NCI-H1694 (cell line): Measurements from ENCODE around the gene B3GALT5.

Source experiments
- DNase-seq: peaks from one replicate; lab custom pipeline; 2025; lab: John Stamatoyannopoulos, UW

Gene B3GALT5

DNA sequence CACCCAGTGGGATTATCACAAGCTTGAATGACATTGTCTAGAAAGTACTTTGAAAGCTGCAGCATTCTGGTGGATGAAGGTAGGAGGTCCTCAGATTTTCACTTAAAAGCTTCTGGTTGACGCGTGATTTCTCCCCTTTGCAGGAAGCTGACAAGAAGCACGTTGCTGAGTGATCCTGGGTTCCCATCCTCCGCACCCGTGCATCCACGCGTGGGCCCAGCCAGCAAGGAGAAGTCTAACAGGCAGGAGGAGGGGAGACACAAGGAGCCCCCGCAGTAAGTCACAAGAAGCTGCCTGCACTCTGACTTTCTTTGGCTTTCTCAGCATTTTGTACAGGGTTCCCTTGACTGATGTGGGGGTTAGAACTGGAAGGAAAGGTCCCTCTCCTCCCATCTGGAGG is 7.8 kb upstream of the B3GALT5 start:
- DNase-seq, result no peak

DNA sequence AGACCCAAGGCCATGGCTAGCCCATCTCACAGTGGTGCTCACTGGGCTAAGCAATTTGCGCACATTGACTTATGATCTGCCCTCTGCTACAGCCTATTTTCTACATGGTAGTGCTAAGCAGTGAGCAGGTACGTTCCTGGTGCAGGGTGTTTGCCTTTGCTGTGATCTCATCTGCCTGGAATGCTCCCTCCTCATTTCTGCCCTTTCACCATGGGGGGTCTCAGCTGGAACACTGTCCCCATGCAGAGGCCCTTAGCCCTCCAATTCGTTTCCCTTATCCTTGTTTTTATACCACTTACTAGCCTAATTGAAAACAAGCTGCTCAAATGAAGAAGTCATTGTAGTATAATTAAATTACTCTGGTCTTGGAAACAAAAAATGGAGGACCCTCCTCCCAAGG is 2.0 kb upstream of the B3GALT5 start:
- no peak for DNase-seq

DNA sequence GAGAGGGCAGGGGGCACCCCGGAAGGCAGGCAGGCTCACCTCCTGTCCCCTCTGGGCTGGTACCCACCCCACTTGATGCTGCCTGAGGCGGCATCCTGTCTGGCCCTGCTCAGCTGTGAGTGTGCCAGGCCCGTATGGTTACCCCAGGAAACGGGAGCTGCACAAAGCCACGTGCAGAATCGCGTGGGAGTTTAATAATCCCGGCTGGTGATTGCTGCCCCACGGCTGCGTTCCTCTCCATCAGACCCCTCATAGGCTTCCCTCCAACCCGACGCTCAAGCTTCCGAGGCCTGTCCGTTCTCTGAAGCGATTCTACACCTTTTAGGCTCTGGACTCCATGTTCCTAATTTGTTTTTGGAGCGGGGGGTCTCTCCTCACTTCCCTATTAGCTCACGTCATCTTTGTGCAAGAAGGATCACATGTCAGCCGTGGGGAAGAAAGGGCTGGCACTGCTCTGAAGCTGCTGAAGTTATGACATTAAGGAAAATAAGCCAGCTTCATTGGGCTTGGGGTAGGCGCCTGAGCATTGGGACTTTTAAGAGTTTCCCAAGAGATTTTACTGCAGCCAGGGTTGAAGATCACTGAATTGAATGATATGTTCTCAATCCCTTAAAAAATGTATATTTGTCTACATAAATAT is 1.1 kb upstream of the B3GALT5 start:
- DNase-seq, result no peak

DNA sequence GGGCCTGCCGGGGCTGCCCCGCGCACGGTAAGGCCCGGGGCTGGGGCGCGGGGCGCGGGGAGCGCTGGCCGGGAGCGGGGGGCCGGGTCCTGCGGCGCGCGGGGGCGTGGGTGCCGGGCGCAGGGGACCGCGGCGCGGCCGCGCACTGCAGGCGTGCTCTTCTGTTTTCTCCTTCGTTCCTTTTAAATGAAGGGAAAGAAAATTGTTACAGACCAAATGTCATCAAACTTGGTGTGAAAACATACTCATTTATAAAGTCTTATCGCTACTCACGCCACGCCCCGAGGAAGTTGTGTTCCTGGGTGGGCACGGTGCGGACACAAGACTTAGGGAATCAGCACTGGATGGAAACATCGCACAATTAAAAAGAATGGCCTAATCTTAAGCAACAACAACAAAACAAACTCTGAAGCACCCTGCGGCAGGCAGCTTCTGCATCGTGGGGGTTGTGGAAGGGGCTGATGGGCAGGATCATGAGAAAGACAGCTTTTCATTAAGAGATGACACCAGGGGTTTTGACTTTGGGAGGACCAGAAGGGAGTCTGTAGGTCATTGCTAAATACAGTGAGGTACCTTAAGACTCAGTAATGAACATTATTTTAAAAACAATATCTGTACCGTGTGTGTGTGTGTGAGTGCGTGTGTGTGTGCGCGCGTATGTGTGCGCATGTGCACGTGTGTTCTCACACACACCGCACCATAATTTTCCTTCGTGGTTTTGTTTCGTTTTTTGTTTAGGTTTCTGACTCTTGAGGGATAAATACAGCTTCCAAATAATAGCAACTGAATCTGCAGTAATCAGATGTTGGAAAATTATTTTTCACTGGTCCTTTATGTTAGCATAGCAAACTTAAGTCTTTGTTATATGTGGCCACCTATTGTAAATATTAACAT is 548 bp downstream of the B3GALT5 start:
- no peak for DNase-seq

DNA sequence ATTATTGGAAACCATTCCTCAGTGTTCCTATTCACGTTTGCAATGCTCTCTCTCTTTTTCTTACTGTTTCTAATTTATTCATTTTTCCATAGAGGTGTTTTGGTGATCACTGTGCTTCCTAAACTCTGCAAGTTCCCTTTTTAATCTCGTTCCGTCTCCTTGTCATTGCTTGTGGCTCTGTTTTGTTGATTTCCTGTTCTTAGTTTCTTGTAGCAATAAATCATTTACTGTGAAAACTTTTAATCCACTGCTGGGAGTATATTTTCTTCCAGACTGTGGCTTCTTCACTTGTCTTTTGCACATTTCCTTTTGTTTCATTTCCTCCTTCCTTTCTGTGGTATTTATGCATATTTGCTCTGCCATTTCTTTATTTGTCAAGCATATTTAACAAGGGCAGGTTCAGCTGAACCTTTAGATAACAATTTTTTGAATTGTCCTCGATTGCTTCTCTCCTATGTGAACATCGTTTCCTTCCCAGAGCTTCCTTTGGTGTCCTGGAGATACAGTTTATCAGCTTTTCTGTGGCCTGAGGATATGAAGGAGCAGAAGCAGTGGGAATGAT is 3.6 kb downstream of the B3GALT5 start:
- no peak for DNase-seq

DNA sequence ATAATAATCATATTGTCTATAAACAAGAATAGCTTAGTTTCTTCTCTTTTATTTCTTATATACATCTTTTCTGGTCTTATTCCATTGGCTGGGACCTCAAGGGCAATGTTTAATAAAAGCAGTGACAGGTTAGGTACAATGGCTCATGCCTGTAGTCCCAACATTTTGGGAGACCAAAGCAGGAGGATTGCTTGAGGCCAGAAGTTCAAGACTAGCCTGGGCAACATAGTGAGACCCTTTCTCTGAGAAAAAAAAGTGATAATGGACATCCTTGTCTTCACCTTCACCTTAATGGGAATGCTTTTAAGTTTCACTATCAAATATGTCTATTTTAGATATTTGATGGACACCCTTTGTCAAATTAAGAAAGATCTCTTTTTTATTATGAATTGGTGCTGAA is 8.1 kb downstream of the B3GALT5 start:
- no peak for DNase-seq

DNA sequence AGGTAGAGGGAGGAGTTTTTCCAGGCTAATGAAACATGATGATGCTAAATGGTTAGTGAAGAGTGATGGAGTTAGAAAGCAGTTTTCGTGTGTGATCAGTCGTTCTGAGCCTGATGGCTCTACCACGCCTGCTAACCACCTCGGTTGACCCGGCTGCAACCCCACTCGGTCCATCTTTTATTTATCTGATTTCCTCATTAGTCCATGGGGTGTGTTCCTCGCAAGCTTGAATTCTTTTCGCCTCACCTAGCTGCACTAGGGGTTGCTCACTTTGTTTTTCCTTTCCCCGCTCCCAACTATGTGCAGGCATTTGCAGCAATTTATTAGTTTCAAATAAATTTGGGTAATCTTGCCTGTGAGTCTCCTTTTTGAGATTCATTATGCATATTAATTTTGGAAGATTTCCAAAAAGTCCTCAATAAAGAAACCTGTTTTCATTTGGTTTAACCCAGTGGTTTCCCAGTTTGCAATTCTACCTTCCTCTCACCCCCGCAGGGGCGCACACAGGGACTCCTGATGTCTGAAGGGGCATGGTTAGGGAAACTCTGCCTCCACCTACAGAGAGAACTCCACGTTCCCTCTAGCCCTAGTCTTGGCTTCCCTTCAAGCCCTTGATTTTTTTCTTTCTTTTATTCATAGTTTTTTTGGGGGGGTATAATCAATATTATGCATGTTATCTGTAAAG is 12.6 kb downstream of the B3GALT5 start:
- no peak for DNase-seq

DNA sequence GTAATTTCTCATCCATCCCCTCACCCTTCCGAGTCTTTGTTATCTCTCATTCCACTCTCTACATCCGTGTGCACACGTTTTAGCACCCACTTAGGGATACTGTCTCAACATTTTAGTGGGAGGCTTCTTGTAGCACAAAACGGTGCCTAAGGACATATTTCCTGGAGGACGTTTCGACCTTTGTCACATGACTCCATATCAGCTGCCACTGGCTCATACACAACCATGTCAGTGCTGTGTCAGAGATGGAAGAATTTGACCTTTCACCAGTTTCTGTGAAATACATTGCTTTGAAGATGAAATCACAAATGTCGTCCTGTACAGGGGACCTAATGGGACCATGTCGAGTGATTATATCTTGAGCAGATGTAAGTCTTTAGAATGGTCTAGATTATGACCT is 15.6 kb downstream of the B3GALT5 start:
- no peak for DNase-seq

DNA sequence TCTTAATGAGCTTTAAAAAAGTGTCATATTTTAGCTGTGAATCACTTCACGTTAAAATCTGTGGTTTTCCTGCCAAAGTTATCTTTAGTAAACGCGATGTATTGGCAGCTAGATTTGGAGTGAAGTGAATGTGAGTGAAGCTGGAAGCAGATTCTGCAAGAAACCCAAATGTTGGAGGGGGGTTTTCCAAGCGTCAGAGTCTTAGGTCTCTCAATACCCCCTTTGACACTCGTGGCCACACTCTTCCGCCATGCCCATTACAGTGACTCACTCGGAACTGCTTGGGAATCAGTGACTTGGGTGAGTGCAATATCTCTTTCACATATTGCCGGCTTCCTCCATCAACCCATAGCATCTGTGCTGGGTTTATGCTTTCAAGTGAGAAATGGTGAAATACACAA is 17.5 kb downstream of the B3GALT5 start:
- DNase-seq, result no peak

DNA sequence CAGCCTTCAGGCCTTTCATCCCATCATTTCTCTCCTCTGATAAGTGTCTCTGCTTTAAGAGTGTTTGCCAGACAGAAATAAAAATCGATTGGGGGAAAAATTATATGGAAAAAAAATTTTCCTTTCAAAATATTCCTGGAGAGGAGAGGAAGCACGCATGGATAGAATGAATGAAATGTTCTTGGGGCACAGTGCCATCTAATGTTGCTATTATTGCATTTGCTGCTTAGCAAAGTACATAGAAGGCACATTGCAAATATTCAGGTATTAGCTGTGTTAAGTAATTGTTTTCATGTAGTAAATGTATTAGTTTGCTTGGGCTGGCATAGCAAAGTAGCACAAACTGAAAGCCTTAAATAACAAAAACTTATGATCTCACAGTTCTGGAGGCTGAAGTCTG is 18.1 kb downstream of the B3GALT5 start:
- no peak for DNase-seq

DNA sequence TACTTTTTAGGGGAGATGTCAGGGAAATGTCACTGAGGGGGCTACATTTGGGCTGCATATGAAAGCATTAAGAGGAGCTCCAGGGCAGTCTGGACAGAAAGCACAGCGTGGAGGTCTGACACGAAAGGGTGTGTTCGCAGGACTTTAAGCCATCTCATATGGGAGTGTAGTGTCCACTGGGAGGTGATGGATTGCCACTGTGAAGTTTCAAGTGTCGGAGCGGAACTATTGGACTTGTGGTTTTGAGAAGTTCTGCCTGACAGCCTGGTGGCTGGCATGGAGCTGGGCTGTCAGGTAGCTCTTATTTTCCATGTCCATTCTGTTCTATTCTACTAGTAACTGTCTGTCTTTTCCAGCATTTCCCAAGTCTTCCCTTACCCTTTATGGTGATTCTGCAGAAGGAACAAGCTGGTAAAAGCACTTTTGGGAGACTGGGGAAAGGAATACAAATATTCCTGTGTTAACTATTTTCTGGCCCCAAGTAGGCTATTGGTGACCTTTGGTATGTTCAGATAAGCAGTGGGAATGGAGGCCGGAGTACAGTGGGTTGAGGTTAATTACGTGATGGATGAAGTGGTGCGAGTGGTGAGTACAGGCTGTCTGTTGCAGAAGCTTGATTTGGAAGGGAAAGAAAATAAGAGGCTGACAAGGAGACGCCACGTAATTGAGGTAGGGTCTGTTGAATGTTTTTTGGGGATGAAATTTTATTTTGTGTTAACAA is 19.3 kb downstream of the B3GALT5 start:
- DNase-seq, result no peak

DNA sequence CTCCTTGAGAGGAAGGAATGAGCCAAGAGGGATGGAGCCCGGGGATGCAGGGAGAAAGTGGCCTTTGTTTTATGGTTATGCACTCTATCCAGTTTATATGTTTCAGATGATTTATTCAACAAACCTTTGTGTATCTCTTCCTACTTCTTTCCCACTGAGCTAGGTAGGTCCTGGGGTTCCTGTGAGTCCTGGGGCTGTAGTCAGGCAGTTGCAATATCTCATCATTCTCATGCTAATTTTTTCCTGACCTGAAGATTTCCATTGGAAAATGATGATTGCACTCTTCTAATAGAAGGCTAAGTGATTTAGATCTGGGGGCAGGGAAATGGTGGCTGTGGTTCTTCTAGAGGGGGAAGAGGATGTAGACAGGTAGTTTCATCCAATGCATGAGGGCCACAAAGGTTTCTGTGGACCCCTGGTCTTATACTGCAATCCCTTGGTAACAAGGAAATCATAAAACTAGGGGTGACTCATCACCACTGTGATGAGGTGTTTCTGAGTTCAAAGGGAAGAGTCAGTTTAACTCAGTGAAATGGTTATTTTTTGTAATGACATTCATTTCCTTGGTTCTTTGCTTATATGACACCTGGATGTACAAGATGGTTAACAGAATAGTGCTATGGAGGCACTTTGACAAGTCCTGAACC is 20.2 kb downstream of the B3GALT5 start:
- no peak for DNase-seq

DNA sequence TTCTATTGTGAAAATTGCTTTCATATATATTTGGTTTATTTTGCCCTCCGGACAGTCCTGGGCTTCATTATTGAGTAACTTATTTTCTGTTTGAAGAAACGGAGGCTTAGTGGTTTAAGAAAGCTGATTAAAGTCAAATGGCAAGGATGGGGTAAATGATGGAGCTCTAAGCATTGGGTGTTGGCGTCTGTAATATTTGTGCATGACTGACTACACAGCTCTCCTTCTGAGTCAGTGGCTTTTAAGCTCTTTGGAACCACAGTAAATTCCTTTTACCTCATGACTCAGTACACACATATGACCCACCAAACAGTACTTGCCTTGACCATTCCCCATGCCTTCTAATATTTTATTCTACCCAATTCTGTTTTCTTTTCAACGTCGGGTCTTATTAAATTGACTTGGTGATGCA is 21.0 kb downstream of the B3GALT5 start:
- no peak for DNase-seq

DNA sequence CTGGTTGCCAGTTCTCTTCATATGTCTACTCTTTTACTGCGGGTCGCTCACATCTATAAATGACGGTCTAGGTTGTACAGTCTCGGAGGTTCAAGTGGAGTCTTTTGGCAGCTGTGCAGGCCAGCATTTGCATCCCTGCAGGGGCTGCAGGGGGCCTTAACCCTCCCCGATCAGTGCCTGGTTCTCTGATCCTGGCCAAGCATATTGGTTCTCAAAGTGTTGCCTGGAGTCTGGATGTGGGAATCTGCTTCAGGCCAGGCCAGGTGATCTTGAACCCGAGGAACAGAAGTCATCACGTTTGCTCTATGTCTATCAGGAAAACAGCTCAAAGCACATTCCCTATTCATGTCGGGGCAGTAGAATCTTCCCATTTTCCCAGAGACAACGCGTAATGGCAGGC is 21.8 kb downstream of the B3GALT5 start:
- no peak for DNase-seq

DNA sequence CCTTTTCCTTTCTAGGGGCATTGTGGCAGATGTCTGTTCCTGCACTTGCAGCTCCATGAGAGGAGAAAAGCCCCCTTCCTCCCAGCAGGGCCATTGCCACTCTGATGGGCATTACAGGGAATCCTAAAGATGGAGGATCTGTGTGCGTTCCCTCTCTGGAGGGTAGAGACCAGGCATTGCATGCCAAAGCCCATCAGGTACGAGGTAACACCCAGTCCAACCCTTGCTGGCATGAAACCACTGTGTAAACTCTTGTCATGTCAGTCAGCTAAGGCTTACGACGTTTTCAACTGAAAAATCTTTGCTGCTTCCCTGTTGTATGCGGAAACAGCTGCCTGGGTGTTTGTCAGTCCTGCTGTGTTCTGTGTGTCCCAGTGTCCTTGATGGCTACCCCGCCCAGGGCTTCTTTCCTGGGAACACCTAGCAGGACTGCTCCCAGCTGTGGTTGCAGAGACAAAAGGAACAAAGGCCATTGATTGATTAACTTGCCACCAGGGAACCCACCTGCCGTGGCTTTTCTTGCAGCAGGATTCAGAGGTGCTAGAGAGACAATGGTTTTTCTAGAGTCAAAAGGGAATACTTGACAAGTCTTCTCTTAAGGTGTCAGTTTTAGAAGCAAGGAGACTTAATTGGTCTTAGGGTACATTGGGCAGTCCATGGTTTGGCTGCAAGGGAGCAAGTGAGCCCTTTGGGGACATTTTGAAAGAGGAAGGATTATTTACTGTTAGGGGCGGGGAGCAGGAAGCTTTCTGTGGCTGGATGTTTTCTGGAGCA is 24.6 kb downstream of the B3GALT5 start:
- DNase-seq, result no peak

DNA sequence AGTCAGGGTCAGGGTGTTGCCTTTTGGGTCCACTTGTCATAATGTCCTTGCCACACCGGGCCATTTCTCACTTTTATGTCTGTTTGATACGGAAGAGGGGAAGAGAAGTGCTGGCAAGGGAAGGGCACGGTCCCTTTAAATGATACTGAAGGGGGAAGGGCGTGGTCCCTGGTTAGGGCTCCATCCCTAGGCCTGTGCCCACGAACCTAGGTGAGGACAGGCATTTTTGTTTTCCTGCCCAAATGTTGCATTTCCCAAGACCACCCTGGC is 25.2 kb downstream of the B3GALT5 start:
- DNase-seq, result no peak

DNA sequence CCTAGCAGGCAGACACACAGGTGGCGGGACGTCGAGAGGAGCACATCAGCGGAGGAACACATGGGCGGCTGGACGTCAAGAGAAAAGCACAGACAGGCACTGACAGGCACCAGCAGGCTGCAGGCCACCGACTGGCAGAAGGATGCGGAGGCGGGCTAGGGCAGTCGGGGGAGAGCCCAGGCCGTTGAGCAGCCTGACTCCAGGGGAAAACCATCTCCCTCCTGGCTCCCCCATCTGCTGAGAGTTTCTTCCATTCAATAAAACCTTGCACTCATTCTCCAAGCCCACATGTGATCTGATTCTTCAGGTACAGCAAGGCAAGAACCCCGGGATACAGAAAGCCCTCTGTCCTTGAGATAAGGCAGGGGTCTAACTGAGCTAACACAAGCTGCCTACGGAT is 25.5 kb downstream of the B3GALT5 start:
- DNase-seq, result no peak

DNA sequence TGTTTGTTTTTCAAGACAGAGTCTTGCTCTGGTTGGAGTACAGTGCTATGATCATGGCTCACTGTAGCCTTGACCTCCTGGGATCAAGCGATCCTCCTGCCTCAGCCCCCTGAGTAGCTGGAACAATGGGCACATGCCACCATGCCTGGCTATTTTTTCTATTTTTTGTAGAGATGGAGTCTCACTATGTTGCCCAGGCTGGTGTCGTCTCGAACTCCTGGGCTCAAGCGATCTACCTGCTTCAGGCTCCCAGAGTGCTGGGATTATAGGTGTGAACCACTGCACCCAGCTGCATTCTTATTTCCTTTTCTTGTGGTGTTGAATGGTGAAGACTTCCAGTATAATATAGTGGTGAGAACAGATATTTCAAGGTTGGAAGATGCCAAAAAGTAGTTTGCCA is 28.0 kb downstream of the B3GALT5 start:
- DNase-seq, result no peak

DNA sequence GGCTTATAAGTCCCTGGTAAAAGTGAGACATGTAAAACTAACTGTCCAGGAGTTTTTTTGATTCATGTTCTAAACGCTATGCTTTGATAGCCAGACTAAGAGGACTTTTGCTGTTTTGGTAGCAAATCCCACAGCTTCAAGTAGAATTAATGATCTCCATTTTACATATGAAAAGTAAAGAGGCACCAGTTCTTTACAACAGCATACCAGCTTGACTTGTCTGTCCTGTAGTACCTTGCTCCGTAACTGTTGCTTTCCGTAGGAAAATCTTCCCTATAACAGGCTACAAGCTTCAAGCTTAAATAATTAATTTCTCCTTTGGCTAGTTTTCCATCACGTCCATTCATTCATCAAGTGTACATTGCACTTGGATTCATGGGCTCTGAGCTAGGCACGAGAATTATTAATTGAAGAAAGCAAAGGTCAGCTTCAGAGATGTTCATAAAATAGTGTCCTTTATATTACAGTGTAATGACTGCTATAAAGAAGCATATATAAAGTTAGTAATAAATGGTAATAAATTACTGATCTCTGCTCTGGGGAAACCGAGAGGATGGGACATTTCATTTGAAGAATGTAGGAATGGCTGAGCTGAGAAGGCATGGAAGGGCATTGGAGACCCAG is 29.2 kb downstream of the B3GALT5 start:
- no peak for DNase-seq

DNA sequence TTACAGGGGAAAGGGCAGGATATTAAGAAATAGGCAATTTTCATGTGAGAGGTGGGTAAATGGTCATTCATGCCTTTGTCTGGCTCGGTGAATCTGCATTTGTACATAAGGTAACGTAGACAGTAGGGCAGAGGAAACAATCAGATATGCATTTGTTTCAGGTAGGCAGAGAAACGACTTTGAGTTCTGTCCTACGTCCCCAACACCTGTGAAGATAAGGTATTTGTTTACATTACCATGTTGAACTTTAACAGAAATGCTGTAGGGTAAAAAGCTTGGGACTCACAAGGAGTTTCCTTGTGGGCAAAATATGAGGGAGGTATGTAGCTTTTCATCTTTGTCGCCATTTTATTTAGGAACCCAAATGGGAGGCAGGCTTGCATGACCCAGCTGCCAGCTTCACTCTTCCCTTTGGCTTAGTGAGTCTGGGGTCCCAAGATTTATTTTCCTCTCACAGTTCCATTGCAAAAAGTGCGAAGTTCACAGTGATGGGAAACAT is 31.4 kb downstream of the B3GALT5 start:
- DNase-seq, result no peak
